HEK293 (cell line): ENCODE measurements around the gene COIL.

Source experiments
- GFI1B ChIP-seq: fragments of 450-650 bp; formaldehyde crosslinking; IDR thresholded peaks from 2 replicates; pipeline ENCODE4 v1.5.1; 2016; ENCODE audit warnings: missing biosample characterization, missing genetic modification characterization
- GLIS2 ChIP-seq: fragments of 450-650 bp; formaldehyde crosslinking; IDR thresholded peaks from 2 replicates; pipeline ENCODE4 v1.5.1; 2016; ENCODE audit warnings: missing biosample characterization, missing genetic modification characterization
- KLF8 ChIP-seq: fragments of 450-650 bp; formaldehyde crosslinking; IDR thresholded peaks from 2 replicates; pipeline ENCODE4 v1.5.1; 2016; ENCODE audit warnings: missing biosample characterization, missing genetic modification characterization
- REPIN1 ChIP-seq: fragments of 450-650 bp; formaldehyde crosslinking; IDR thresholded peaks from 2 replicates; pipeline ENCODE4 v1.5.1; 2017; ENCODE audit warnings: missing biosample characterization, missing genetic modification characterization, low read depth
- SP3 ChIP-seq: fragments of 450-650 bp; formaldehyde crosslinking; IDR thresholded peaks from 2 replicates; pipeline ENCODE4 v1.5.1; 2016; ENCODE audit warnings: missing biosample characterization, missing genetic modification characterization
- YY2 ChIP-seq: fragments of 450-650 bp; formaldehyde crosslinking; IDR thresholded peaks from 2 replicates; pipeline ENCODE4 v1.5.1; 2016; ENCODE audit warnings: missing biosample characterization, missing genetic modification characterization
- ZBTB48 ChIP-seq: fragments of 450-650 bp; formaldehyde crosslinking; IDR thresholded peaks from 2 replicates; pipeline ENCODE4 v1.5.1; 2016; ENCODE audit warnings: missing biosample characterization, missing genetic modification characterization
- ZIC2 ChIP-seq: fragments of 450-650 bp; formaldehyde crosslinking; IDR thresholded peaks from 2 replicates; pipeline ENCODE4 v1.5.1; 2016; ENCODE audit warnings: missing biosample characterization, missing genetic modification characterization
- ZNF121 ChIP-seq: fragments of 450-650 bp; formaldehyde crosslinking; IDR thresholded peaks from 2 replicates; pipeline ENCODE4 v1.5.1; 2016; ENCODE audit warnings: missing biosample characterization, missing genetic modification characterization
- ZNF19 ChIP-seq: fragments of 450-650 bp; formaldehyde crosslinking; IDR thresholded peaks from 2 replicates; pipeline ENCODE4; 2016; ENCODE audit warnings: missing biosample characterization, missing genetic modification characterization, low read depth
- ZNF23 ChIP-seq: fragments of 450-650 bp; formaldehyde crosslinking; IDR thresholded peaks from 2 replicates; pipeline ENCODE4 v1.5.1; 2016; ENCODE audit warnings: missing biosample characterization, missing genetic modification characterization, borderline replicate concordance
- ZNF239 ChIP-seq: fragments of 450-650 bp; formaldehyde crosslinking; IDR thresholded peaks from 2 replicates; pipeline ENCODE4 v1.5.1; 2016; ENCODE audit warnings: missing biosample characterization, missing genetic modification characterization
- ZNF274 ChIP-seq, 2 experiments: fragments of 200-500 bp in 1 of 2; fragments of 450-650 bp in 1 of 2; sonication (Bioruptor generic) in 1 of 2; formaldehyde crosslinking in 1 of 2; IDR thresholded peaks; 2 replicates each; pipeline versions ENCODE4 v1.5.1 to v1.6.1; 2014 to 2016; ENCODE audit warnings: borderline replicate concordance in 1 of 2, inconsistent platforms in 1 of 2, low read length in 1 of 2, missing biosample characterization in 1 of 2, missing genetic modification characterization in 1 of 2
- ZNF311 ChIP-seq: fragments of 450-650 bp; formaldehyde crosslinking; IDR thresholded peaks from 2 replicates; pipeline ENCODE4 v1.5.1; 2017; ENCODE audit warnings: missing biosample characterization, missing genetic modification characterization, borderline replicate concordance
- ZNF37A ChIP-seq: fragments of 450-650 bp; IDR thresholded peaks from 2 replicates; pipeline ENCODE4 v1.5.1; 2018; ENCODE audit warnings: missing biosample characterization, missing genetic modification characterization
- ZNF571 ChIP-seq: fragments of 450-650 bp; formaldehyde crosslinking; IDR thresholded peaks from 2 replicates; pipeline ENCODE4 v1.5.0; 2017; ENCODE audit warnings: missing biosample characterization, missing genetic modification characterization
- ZNF626 ChIP-seq: fragments of 450-650 bp; sonication (Bioruptor Pico); formaldehyde crosslinking; IDR thresholded peaks from 2 replicates; pipeline ENCODE4 v1.5.1; 2018; ENCODE audit warnings: missing biosample characterization, missing genetic modification characterization, inconsistent platforms
- ZNF660 ChIP-seq: fragments of 450-650 bp; IDR thresholded peaks from 2 replicates; pipeline ENCODE4 v1.5.1; 2018; ENCODE audit warnings: missing biosample characterization, mild to moderate bottlenecking, missing genetic modification characterization
- ZNF701 ChIP-seq: fragments of 450-650 bp; formaldehyde crosslinking; IDR thresholded peaks from 2 replicates; pipeline ENCODE4 v1.5.1; 2016; ENCODE audit warnings: missing biosample characterization, missing genetic modification characterization
- ZNF785 ChIP-seq: fragments of 450-650 bp; formaldehyde crosslinking; IDR thresholded peaks from 2 replicates; pipeline ENCODE4 v1.5.1; 2016; ENCODE audit warnings: missing biosample characterization, missing genetic modification characterization
- TF ChIP-seq, protein P1 (sequence below): fragments of 450-650 bp; formaldehyde crosslinking; IDR thresholded peaks from 2 replicates; pipeline ENCODE4 v1.5.1; 2017; ENCODE audit warnings: missing biosample characterization, missing genetic modification characterization
- TF ChIP-seq, protein P2 (sequence below): fragments of 450-650 bp; formaldehyde crosslinking; IDR thresholded peaks from 2 replicates; pipeline ENCODE4 v1.5.1; 2016; ENCODE audit warnings: missing biosample characterization, missing genetic modification characterization
- TF ChIP-seq, protein P3 (sequence below): fragments of 450-650 bp; formaldehyde crosslinking; IDR thresholded peaks from 2 replicates; pipeline ENCODE4 v1.5.1; 2017; ENCODE audit warnings: missing biosample characterization, missing genetic modification characterization
- TF ChIP-seq, protein P4 (sequence below): fragments of 450-650 bp; formaldehyde crosslinking; IDR thresholded peaks from 2 replicates; pipeline ENCODE4 v1.5.1; 2016; ENCODE audit warnings: missing biosample characterization, missing genetic modification characterization
- TF ChIP-seq, protein P5 (sequence below): fragments of 450-650 bp; formaldehyde crosslinking; IDR thresholded peaks from 2 replicates; pipeline ENCODE4 v1.5.1; 2016; ENCODE audit warnings: missing biosample characterization, missing genetic modification characterization, low read depth
- TF ChIP-seq, protein P6 (sequence below): fragments of 450-650 bp; formaldehyde crosslinking; IDR thresholded peaks from 2 replicates; pipeline ENCODE4 v1.5.1; 2016; ENCODE audit warnings: missing biosample characterization, missing genetic modification characterization
- TF ChIP-seq, protein P7 (sequence below): fragments of 450-650 bp; formaldehyde crosslinking; IDR thresholded peaks from 2 replicates; pipeline ENCODE4 v1.5.1; 2016; ENCODE audit warnings: missing biosample characterization, missing genetic modification characterization

COIL gene

DNA sequence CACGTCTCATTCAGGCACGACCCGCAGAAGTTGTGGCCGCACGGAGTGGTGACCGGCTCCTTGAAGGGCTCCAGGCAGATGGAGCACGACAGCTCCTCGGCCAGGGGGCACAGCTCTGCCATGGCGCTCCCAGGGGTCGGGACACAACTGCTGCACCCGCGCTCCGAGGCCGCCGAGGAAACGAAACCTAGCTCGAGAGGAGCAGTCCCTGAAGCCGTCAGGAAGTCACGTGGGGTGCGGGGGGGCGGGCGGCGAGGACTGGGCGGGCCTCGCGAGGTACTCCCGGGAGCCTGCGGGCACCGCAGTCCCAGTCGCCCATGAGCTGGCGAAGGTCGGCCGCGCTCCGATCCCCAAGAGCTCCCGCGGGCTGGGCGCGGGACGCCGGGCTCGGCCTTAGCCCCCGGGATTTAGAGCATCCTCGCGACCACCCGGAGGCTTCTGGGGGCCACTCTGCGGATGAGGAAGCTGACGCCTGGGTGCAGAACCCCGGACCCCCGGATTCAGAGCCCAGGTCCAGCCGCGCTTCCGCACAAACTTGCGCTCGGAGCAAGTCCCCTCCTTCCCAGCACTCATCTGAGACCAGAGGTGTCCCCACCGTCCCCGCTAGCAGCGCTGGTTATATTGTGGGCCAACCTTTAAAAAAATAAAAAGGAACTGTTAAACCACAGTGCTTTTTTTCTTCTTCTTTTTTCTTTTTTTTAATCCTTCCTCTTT lies 46.8 kb downstream of the COIL start, which contains the start of gene TRIM25 (continued):
- TF ChIP-seq, protein P1, sequence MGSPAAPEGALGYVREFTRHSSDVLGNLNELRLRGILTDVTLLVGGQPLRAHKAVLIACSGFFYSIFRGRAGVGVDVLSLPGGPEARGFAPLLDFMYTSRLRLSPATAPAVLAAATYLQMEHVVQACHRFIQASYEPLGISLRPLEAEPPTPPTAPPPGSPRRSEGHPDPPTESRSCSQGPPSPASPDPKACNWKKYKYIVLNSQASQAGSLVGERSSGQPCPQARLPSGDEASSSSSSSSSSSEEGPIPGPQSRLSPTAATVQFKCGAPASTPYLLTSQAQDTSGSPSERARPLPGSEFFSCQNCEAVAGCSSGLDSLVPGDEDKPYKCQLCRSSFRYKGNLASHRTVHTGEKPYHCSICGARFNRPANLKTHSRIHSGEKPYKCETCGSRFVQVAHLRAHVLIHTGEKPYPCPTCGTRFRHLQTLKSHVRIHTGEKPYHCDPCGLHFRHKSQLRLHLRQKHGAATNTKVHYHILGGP: no peak
- TF ChIP-seq, protein P2, sequence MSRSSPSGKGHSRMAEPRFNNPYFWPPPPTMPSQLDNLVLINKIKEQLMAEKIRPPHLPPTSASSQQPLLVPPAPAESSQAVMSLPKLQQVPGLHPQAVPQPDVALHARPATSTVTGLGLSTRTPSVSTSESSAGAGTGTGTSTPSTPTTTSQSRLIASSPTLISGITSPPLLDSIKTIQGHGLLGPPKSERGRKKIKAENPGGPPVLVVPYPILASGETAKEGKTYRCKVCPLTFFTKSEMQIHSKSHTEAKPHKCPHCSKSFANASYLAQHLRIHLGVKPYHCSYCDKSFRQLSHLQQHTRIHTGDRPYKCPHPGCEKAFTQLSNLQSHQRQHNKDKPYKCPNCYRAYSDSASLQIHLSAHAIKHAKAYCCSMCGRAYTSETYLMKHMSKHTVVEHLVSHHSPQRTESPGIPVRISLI: peak; percentile 61
- TF ChIP-seq, protein P3, sequence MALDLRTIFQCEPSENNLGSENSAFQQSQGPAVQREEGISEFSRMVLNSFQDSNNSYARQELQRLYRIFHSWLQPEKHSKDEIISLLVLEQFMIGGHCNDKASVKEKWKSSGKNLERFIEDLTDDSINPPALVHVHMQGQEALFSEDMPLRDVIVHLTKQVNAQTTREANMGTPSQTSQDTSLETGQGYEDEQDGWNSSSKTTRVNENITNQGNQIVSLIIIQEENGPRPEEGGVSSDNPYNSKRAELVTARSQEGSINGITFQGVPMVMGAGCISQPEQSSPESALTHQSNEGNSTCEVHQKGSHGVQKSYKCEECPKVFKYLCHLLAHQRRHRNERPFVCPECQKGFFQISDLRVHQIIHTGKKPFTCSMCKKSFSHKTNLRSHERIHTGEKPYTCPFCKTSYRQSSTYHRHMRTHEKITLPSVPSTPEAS (tag by site-specific recombination): 0 out of 2 replicates have a peak, but pooled peaks have one; percentile 7
- TF ChIP-seq ZBTB48 (tag by site-specific recombination) (peak; percentile 99), ZNF23 (tag by site-specific recombination) (no peak), ZNF121 (tag by site-specific recombination) (peak; percentile 54; the same call in 1 of the 2 replicates), REPIN1 (tag by site-specific recombination) (no peak), ZNF274 (IDR thresholded peaks at IDR 0.05; ENCODE audit: low read length) (no peak), ZNF274 (tag by site-specific recombination; IDR thresholded peaks at IDR 0.05; ENCODE audit: borderline replicate concordance) (no peak), SP3 (tag by site-specific recombination) (peak; percentile 88), KLF8 (tag by site-specific recombination) (peak; percentile 48; the same call in 1 of the 2 replicates), ZNF785 (tag by site-specific recombination) (no peak), ZNF660 (tag by site-specific recombination) (no peak), YY2 (no peak), ZIC2 (peak; percentile 8; the same call in 1 of the 2 replicates), ZNF701 (tag by site-specific recombination) (no peak), ZNF311 (tag by site-specific recombination) (no peak), ZNF37A (tag by site-specific recombination) (no peak), ZNF239 (tag by site-specific recombination) (0 out of 2 replicates have a peak, but pooled peaks have one; percentile 10), ZNF571 (tag by site-specific recombination) (no peak), GLIS2 (tag by site-specific recombination) (peak; percentile 62), ZNF626 (tag by site-specific recombination) (no peak), ZNF19 (no peak), GFI1B (tag by site-specific recombination) (no peak)
- TF ChIP-seq, protein P4, sequence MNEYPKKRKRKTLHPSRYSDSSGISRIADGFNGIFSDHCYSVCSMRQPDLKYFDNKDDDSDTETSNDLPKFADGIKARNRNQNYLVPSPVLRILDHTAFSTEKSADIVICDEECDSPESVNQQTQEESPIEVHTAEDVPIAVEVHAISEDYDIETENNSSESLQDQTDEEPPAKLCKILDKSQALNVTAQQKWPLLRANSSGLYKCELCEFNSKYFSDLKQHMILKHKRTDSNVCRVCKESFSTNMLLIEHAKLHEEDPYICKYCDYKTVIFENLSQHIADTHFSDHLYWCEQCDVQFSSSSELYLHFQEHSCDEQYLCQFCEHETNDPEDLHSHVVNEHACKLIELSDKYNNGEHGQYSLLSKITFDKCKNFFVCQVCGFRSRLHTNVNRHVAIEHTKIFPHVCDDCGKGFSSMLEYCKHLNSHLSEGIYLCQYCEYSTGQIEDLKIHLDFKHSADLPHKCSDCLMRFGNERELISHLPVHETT (tag by site-specific recombination): no peak; the same call in 1 of the 2 replicates
- TF ChIP-seq, protein P5, sequence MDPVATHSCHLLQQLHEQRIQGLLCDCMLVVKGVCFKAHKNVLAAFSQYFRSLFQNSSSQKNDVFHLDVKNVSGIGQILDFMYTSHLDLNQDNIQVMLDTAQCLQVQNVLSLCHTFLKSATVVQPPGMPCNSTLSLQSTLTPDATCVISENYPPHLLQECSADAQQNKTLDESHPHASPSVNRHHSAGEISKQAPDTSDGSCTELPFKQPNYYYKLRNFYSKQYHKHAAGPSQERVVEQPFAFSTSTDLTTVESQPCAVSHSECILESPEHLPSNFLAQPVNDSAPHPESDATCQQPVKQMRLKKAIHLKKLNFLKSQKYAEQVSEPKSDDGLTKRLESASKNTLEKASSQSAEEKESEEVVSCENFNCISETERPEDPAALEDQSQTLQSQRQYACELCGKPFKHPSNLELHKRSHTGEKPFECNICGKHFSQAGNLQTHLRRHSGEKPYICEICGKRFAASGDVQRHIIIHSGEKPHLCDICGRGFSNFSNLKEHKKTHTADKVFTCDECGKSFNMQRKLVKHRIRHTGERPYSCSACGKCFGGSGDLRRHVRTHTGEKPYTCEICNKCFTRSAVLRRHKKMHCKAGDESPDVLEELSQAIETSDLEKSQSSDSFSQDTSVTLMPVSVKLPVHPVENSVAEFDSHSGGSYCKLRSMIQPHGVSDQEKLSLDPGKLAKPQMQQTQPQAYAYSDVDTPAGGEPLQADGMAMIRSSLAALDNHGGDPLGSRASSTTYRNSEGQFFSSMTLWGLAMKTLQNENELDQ (tag by site-specific recombination): no peak
- TF ChIP-seq, protein P6, sequence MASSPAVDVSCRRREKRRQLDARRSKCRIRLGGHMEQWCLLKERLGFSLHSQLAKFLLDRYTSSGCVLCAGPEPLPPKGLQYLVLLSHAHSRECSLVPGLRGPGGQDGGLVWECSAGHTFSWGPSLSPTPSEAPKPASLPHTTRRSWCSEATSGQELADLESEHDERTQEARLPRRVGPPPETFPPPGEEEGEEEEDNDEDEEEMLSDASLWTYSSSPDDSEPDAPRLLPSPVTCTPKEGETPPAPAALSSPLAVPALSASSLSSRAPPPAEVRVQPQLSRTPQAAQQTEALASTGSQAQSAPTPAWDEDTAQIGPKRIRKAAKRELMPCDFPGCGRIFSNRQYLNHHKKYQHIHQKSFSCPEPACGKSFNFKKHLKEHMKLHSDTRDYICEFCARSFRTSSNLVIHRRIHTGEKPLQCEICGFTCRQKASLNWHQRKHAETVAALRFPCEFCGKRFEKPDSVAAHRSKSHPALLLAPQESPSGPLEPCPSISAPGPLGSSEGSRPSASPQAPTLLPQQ (tag by site-specific recombination): peak; percentile 52; the same call in 1 of the 2 replicates
- TF ChIP-seq, protein P7, sequence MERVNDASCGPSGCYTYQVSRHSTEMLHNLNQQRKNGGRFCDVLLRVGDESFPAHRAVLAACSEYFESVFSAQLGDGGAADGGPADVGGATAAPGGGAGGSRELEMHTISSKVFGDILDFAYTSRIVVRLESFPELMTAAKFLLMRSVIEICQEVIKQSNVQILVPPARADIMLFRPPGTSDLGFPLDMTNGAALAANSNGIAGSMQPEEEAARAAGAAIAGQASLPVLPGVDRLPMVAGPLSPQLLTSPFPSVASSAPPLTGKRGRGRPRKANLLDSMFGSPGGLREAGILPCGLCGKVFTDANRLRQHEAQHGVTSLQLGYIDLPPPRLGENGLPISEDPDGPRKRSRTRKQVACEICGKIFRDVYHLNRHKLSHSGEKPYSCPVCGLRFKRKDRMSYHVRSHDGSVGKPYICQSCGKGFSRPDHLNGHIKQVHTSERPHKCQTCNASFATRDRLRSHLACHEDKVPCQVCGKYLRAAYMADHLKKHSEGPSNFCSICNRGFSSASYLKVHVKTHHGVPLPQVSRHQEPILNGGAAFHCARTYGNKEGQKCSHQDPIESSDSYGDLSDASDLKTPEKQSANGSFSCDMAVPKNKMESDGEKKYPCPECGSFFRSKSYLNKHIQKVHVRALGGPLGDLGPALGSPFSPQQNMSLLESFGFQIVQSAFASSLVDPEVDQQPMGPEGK (tag by site-specific recombination): peak; percentile 95
